NCI-H748 treated with DMSO at 0.1 percent for 48 hours (cell line): ENCODE results near the gene TRIM46.
A peak's percentile ranks its signal among the peaks of the same experiment; 100 is the strongest.

ENCODE experiments used
- DNase-seq: peaks from one replicate; lab custom pipeline; 2025; lab: John Stamatoyannopoulos, UW

The TRIM46 gene

GRCh38 chr1:155173478-155174323 lies at the start of gene TRIM46:
Gene TRIM46 (plus strand): TSS chr1:155173849. CDS start chr1:155173967, 118 bp downstream.
- peak; percentile 75 for DNase-seq

GRCh38 chr1:155124503-155125463 lies 48.9 kb upstream of the TRIM46 start:
- no peak for DNase-seq

GRCh38 chr1:155125511-155125945 lies 48.1 kb upstream of the TRIM46 start:
- DNase-seq = no peak

GRCh38 chr1:155125946-155126555 lies 47.6 kb upstream of the TRIM46 start:
- DNase-seq = no peak

GRCh38 chr1:155126556-155127104 lies 47.0 kb upstream of the TRIM46 start:
- peak; percentile 50 for DNase-seq

- peak; percentile 50 for DNase-seq
Observed at GRCh38 chr1:155127105-155127966, 46.3 kb upstream of the TRIM46 start, which contains the start of gene EFNA1. Gene EFNA1 (plus strand): TSS chr1:155127876. CDS start chr1:155127978, 102 bp downstream.

- DNase-seq = no peak
Observed at GRCh38 chr1:155127967-155128754, 45.5 kb upstream of the TRIM46 start.

- no peak for DNase-seq
Observed at GRCh38 chr1:155128755-155129473, 44.7 kb upstream of the TRIM46 start.

GRCh38 chr1:155130272-155131006 lies 43.2 kb upstream of the TRIM46 start:
- DNase-seq = no peak

- no peak for DNase-seq
Observed at GRCh38 chr1:155131285-155131684, 42.4 kb upstream of the TRIM46 start.

GRCh38 chr1:155131856-155132255 lies 41.8 kb upstream of the TRIM46 start:
- no peak for DNase-seq

- no peak for DNase-seq
Observed at GRCh38 chr1:155133799-155134281, 39.8 kb upstream of the TRIM46 start.

GRCh38 chr1:155134322-155134721 lies 39.3 kb upstream of the TRIM46 start:
- DNase-seq = no peak

- peak; percentile 43 for DNase-seq
Observed at GRCh38 chr1:155134880-155135414, 38.7 kb upstream of the TRIM46 start.

- peak; percentile 90 for DNase-seq
Observed at GRCh38 chr1:155135415-155136028, 38.1 kb upstream of the TRIM46 start, which contains the start of gene SLC50A1. Gene SLC50A1 (plus strand): TSS chr1:155135852. CDS start chr1:155135912, 60 bp downstream.

GRCh38 chr1:155136748-155137147 lies 36.9 kb upstream of the TRIM46 start:
- no peak for DNase-seq

GRCh38 chr1:155137154-155137949 lies 36.3 kb upstream of the TRIM46 start:
- no peak for DNase-seq
